K562 (cell line): ENCODE data around the gene SYVN1. TPM values are rescaled to one million over a fixed set of nuclear protein-coding genes. Genes with fewer than 3 reads are reported as not detected.
A peak's percentile ranks its signal among the peaks of the same experiment; 100 is the strongest.

Source experiments
- ARNT ChIP-seq, 2 experiments: fragments of 450-650 bp; IDR thresholded peaks; 2 replicates each; pipeline ENCODE4 v1.6.1; 2016; ENCODE audit warnings: mild to moderate bottlenecking in 1 of 2
- ELF2 ChIP-seq: fragments of 250-450 bp; sonication (Bioruptor Pico); IDR thresholded peaks from 2 replicates; pipeline ENCODE4 v1.5.0; 2021; ENCODE audit warnings: mild to moderate bottlenecking
- EZH2 ChIP-seq: IDR thresholded peaks from 2 replicates; pipeline ENCODE4 v1.6.1; 2012; ENCODE audit warnings: low read depth, mild to moderate bottlenecking, inconsistent platforms, low read length, borderline replicate concordance
- FOXP1 ChIP-seq: sonication (generic); formaldehyde crosslinking; IDR thresholded peaks from 2 replicates; pipeline ENCODE4 v1.8.0; 2022; ENCODE audit warnings: mild to moderate bottlenecking, missing genetic modification reagents
- HDAC3 ChIP-seq: fragments of 450-650 bp; IDR thresholded peaks from 2 replicates; pipeline ENCODE4 v1.6.1; 2018; ENCODE audit warnings: borderline replicate concordance, mild to moderate bottlenecking, moderate library complexity; ENCODE audit not compliant: partially characterized antibody
- HSF4 ChIP-seq: fragments of 250-450 bp; sonication (Bioruptor Pico); IDR thresholded peaks from 2 replicates; pipeline ENCODE4 v2.1.2; 2022; ENCODE audit warnings: mild to moderate bottlenecking, moderate library complexity, borderline replicate concordance
- KAT7 ChIP-seq: sonication (generic); formaldehyde crosslinking; IDR thresholded peaks from 2 replicates; pipeline ENCODE4 v1.8.0; 2022; ENCODE audit warnings: missing genetic modification reagents, mild to moderate bottlenecking, borderline replicate concordance
- MBD2 ChIP-seq: sonication (generic); IDR thresholded peaks from 2 replicates; pipeline ENCODE4 v1.6.1; 2016; ENCODE audit warnings: low read depth, borderline replicate concordance
- POLR2AphosphoS2 ChIP-seq: IDR thresholded peaks from 2 replicates; pipeline ENCODE4 v1.6.1; 2012; ENCODE audit warnings: low read length, improper control_type of control experiment
- SP2 ChIP-seq: IDR thresholded peaks from 2 replicates; pipeline ENCODE4 v1.6.1; 2011; ENCODE audit warnings: mild to moderate bottlenecking, low read depth, low read length, moderate library complexity; ENCODE audit not compliant: poor library complexity, severe bottlenecking; ENCODE audit errors: extremely low read depth
- U2AF1 ChIP-seq: fragments of 200-400 bp; formaldehyde crosslinking; optimal IDR thresholded peaks from 2 replicates; pipeline ENCODE3; 2017; ENCODE audit warnings: mild to moderate bottlenecking, low read depth, low read length, moderate library complexity
- ZEB2 ChIP-seq: fragments of 450-650 bp; IDR thresholded peaks from 2 replicates; pipeline ENCODE4 v1.6.1; 2016
- ZNF408 ChIP-seq: fragments of 250-450 bp; sonication (Bioruptor Pico); IDR thresholded peaks from 2 replicates; pipeline ENCODE4 v1.4.0; 2020; ENCODE audit warnings: low read depth, mild to moderate bottlenecking, moderate library complexity
- ZNF586 ChIP-seq: fragments of 450-650 bp; formaldehyde crosslinking; conservative IDR thresholded peaks from 2 replicates; pipeline ENCODE4 v1.4.0; 2020; ENCODE audit warnings: mild to moderate bottlenecking, moderate library complexity
- polyA plus RNA-seq, 8 experiments: library from polyadenylated mRNA; depleted of rRNA in 4 of 8; stranded (reverse) in 5 of 8; unstranded in 3 of 8; fragments of >200 nt; fragmentation: Nextera tagmentation in 2 of 8; fragmentation: Illumina TruSeq in 1 of 8; extraction: Ambion mirVana in 2 of 8; extraction: Trizol in 1 of 8; gene quantifications; 2 replicates each; pipeline versions ENCODE4 v1.2.1 to v1.2.3, GENCODE V29; 2011 to 2014; ENCODE audit warnings: inconsistent platforms in 1 of 8, missing spikeins in 1 of 8
- total RNA-seq, 7 experiments: library from RNA; depleted of rRNA in 6 of 7; stranded (reverse); fragments of >200 nt in 6 of 7; fragmentation: Illumina TruSeq in 2 of 7; extraction: Trizol in 2 of 7; gene quantifications; 2 replicates each; pipeline versions ENCODE4 v1.2.1 to v1.2.3, GENCODE V29; 2011 to 2021; ENCODE audit warnings: low replicate concordance in 1 of 7
- TF ChIP-seq, protein P1 (sequence below): fragments of 450-650 bp; IDR thresholded peaks from 2 replicates; pipeline ENCODE4 v1.7.0; 2016; ENCODE audit warnings: borderline replicate concordance
- TF ChIP-seq, protein P2 (sequence below): fragments of 250-450 bp; sonication (Bioruptor Pico); IDR thresholded peaks from 2 replicates; pipeline ENCODE4 v1.9.0; 2021; ENCODE audit warnings: mild to moderate bottlenecking
- TF ChIP-seq, protein P3 (sequence below): fragments of 250-450 bp; sonication (Bioruptor Pico); IDR thresholded peaks from 2 replicates; pipeline ENCODE4 v1.4.0; 2020; ENCODE audit warnings: mild to moderate bottlenecking, moderate library complexity
- TF ChIP-seq, protein P4 (sequence below): fragments of 250-450 bp; sonication (Bioruptor Pico); IDR thresholded peaks from 2 replicates; pipeline ENCODE4 v1.4.0; 2020; ENCODE audit warnings: mild to moderate bottlenecking, moderate library complexity
- TF ChIP-seq, protein P5 (sequence below), 2 experiments: fragments of 450-650 bp; IDR thresholded peaks; 2 replicates each; pipeline ENCODE4 v1.6.1; 2016

The SYVN1 gene
- total and polyA plus RNA-seq, 9 of the 15 experiments (the other 6 are each of a cell fraction or from before 2014, with no cell fraction given) = 0.41 to 47.4 (median 9.9) TPM

DNA sequence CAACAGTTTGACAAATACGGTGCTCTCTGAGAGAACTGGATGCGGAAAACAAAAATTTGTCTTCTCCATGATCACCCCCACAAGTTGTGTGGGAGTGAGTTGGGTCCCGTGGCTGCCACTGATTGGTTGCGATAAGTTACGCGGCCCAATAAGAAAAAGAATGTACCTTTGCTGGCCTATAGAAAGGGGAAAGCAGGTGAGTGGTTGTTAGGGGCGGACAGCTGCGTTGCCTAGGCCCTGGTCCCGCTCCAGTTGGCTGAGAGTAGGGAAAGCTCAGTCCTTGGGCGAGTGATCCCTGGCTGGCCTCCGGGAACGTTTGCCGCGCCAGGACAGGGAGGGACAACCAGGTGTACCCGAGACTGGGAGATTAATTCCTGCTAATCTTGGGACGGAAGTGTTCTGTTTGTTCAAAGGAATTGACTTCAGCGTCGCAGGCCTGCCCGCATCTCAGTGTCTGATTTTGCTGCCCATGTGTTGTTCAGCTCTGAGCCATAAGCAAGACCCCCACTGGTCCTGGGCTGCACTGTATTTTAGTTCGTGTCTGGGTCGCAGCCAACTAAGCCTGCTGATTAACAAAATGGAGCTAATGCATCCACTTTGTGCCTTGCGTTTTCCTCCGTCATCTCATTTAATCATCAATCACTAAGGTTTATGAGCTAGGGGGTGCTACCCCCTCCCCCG is 773 bp upstream of the SYVN1 start (continued):
- TF ChIP-seq, protein P1, sequence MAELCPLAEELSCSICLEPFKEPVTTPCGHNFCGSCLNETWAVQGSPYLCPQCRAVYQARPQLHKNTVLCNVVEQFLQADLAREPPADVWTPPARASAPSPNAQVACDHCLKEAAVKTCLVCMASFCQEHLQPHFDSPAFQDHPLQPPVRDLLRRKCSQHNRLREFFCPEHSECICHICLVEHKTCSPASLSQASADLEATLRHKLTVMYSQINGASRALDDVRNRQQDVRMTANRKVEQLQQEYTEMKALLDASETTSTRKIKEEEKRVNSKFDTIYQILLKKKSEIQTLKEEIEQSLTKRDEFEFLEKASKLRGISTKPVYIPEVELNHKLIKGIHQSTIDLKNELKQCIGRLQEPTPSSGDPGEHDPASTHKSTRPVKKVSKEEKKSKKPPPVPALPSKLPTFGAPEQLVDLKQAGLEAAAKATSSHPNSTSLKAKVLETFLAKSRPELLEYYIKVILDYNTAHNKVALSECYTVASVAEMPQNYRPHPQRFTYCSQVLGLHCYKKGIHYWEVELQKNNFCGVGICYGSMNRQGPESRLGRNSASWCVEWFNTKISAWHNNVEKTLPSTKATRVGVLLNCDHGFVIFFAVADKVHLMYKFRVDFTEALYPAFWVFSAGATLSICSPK = no peak
- TF ChIP-seq FOXP1 (CRISPR knock-in tag) (no peak), HDAC3 (no peak), SP2 (peak; percentile 72), POLR2AphosphoS2 (no peak), HSF4 (CRISPR knock-in tag) (no peak), KAT7 (CRISPR knock-in tag) (0 out of 2 replicates have a peak, but pooled peaks have one; percentile 1), U2AF1 (no peak), ZNF586 (CRISPR knock-in tag) (no peak), ZEB2 (no peak; the same call in 1 of the 2 replicates), ZNF408 (CRISPR knock-in tag) (no peak), EZH2 (no peak), MBD2 (peak; percentile 72), ARNT (IDR thresholded peaks at IDR 0.05) (peak in 1 of 2 experiments; percentile 84; a peak in 1 of 4 replicates), ELF2 (CRISPR knock-in tag) (no peak)
- TF ChIP-seq, protein P2, sequence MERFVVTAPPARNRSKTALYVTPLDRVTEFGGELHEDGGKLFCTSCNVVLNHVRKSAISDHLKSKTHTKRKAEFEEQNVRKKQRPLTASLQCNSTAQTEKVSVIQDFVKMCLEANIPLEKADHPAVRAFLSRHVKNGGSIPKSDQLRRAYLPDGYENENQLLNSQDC = no peak
- TF ChIP-seq, protein P3, sequence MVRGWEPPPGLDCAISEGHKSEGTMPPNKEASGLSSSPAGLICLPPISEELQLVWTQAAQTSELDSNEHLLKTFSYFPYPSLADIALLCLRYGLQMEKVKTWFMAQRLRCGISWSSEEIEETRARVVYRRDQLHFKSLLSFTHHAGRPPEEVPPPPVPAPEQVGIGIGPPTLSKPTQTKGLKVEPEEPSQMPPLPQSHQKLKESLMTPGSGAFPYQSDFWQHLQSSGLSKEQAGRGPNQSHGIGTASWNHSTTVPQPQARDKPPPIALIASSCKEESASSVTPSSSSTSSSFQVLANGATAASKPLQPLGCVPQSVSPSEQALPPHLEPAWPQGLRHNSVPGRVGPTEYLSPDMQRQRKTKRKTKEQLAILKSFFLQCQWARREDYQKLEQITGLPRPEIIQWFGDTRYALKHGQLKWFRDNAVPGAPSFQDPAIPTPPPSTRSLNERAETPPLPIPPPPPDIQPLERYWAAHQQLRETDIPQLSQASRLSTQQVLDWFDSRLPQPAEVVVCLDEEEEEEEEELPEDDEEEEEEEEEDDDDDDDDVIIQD (CRISPR knock-in tag) = no peak
- TF ChIP-seq, protein P4, sequence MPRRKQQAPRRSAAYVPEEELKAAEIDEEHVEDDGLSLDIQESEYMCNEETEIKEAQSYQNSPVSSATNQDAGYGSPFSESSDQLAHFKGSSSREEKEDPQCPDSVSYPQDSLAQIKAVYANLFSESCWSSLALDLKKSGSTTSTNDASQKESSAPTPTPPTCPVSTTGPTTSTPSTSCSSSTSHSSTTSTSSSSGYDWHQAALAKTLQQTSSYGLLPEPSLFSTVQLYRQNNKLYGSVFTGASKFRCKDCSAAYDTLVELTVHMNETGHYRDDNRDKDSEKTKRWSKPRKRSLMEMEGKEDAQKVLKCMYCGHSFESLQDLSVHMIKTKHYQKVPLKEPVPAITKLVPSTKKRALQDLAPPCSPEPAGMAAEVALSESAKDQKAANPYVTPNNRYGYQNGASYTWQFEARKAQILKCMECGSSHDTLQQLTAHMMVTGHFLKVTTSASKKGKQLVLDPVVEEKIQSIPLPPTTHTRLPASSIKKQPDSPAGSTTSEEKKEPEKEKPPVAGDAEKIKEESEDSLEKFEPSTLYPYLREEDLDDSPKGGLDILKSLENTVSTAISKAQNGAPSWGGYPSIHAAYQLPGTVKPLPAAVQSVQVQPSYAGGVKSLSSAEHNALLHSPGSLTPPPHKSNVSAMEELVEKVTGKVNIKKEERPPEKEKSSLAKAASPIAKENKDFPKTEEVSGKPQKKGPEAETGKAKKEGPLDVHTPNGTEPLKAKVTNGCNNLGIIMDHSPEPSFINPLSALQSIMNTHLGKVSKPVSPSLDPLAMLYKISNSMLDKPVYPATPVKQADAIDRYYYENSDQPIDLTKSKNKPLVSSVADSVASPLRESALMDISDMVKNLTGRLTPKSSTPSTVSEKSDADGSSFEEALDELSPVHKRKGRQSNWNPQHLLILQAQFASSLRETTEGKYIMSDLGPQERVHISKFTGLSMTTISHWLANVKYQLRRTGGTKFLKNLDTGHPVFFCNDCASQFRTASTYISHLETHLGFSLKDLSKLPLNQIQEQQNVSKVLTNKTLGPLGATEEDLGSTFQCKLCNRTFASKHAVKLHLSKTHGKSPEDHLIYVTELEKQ (CRISPR knock-in tag) = no peak
- TF ChIP-seq, protein P5, sequence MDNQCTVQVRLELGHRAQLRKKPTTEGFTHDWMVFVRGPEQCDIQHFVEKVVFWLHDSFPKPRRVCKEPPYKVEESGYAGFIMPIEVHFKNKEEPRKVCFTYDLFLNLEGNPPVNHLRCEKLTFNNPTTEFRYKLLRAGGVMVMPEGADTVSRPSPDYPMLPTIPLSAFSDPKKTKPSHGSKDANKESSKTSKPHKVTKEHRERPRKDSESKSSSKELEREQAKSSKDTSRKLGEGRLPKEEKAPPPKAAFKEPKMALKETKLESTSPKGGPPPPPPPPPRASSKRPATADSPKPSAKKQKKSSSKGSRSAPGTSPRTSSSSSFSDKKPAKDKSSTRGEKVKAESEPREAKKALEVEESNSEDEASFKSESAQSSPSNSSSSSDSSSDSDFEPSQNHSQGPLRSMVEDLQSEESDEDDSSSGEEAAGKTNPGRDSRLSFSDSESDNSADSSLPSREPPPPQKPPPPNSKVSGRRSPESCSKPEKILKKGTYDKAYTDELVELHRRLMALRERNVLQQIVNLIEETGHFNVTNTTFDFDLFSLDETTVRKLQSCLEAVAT (IDR thresholded peaks at IDR 0.05) = no peak
